ENCODE data around the gene FBXO28. TPM values are rescaled to one million over a fixed set of nuclear protein-coding genes. Genes with fewer than 3 reads are reported as not detected.

The FBXO28 gene
- total RNA-seq, 2 donors from 2014 or later = 20.7 to 41.9 TPM

DNA sequence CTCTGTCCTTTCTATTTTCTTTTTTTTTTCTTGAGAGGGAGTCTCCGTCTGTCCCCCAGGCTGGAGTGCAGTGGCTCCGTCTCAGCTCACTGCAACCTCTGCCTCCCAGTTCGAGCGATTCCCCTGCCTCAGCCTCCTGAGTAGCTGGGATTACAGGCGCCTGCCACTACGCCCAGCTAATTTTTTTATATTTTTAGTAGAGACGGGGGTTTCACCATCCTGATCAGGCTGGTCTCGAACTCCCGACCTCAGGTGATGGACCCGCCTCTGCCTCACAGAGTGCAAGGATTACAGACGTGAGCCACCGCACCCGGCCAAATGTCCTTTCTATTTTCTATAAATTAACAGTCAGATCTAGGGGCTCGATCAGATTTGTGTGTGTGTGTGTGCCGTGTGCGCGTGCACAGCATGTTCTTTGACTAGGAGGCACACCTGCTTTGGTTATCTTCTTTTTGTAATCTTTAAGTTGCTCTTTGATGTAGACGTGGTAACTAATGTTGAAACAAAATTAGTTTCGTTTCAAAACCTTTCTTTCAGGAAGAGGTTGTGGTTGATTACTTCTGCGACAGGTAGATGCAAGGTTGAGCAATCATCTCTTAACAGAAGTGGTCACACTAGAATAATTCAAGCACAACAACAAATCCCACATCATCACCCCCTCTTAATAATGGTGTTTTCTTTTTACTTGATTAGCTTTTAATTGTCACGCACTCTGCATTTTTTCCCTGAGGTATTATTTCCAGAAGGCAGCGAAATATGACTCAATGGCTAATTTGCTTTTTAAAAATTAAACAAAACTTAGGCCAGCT, 68.3 kb downstream of the FBXO28 start:
- no peak for ATAC-seq (ENCODE audit: insufficient number of reproducible peaks, low FRiP score, low read depth)
- no peaks in the 10 kb centered on the region for H3K9me3 ChIP-seq
- peak overlapping the region; percentile 99 for H3K4me3 ChIP-seq
- H3K4me1 ChIP-seq (ENCODE audit: control insufficient read depth in 1 of 2, low read depth in 2 of 2) = peaks cover 25 to 35% of the 10 kb centered on the region in 2 donors
- H3K27ac ChIP-seq = peak overlapping the region; percentile 96 to 99
- H3K36me3 ChIP-seq = no peaks in the 10 kb centered on the region
- TF ChIP-seq, protein P1, sequence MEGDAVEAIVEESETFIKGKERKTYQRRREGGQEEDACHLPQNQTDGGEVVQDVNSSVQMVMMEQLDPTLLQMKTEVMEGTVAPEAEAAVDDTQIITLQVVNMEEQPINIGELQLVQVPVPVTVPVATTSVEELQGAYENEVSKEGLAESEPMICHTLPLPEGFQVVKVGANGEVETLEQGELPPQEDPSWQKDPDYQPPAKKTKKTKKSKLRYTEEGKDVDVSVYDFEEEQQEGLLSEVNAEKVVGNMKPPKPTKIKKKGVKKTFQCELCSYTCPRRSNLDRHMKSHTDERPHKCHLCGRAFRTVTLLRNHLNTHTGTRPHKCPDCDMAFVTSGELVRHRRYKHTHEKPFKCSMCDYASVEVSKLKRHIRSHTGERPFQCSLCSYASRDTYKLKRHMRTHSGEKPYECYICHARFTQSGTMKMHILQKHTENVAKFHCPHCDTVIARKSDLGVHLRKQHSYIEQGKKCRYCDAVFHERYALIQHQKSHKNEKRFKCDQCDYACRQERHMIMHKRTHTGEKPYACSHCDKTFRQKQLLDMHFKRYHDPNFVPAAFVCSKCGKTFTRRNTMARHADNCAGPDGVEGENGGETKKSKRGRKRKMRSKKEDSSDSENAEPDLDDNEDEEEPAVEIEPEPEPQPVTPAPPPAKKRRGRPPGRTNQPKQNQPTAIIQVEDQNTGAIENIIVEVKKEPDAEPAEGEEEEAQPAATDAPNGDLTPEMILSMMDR (IDR thresholded peaks at IDR 0.05) = no peak
- DNase-seq (ENCODE audit: low spot score) = no peak
- no peaks in the 10 kb centered on the region for H3K27me3 ChIP-seq (replicated peaks; ENCODE audit: insufficient read depth)

DNA sequence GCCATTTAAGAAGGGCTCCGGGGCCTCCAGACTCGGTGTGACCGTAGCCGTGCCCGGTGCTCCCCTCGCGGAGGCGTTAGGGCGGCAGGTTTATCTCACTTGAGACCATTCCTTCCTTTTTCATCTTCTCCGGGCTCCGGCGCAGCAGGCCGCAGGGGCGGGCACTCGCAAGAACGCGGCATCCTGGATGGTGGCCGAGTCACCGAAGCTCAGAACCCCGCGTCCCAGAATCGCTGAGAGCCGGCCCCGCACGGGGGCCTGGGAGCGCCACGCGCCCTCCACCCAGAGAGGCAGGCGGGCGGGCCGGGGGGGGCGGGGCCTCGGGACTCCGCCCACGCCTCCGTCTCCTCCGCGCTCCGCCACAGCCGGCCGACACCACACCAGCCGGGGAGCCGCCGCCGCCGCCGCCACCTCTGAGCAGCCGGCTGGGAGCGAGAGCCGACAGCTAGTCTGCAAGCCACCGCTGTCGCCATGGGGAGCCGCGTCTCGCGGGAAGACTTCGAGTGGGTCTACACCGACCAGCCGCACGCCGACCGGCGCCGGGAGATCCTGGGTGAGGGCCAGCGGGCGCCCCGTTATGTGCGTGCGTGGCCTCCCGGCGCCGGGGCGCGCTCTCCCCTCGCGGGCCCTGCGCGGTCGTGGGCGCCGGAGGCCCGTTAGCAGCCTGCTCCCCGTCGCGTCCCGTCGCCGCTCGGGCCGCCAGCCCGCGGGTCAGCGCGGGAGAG, 69.1 kb downstream of the FBXO28 start, which contains the start of gene DEGS1:
Gene DEGS1 (plus strand): TSS at position 375 of the 725 bp plus-strand sequence. CDS start 97 bp downstream, at position 472.
- Histone ChIP-seq H3K27ac (peak within 1 kb of the TSS; percentile 96 to 99), H3K36me3 (no peaks in the 10 kb centered on the region), H3K4me3 (peak within 1 kb of the TSS; percentile 99), H3K4me1 (ENCODE audit: control insufficient read depth in 1 of 2, low read depth in 2 of 2) (peaks cover 25 to 35% of the 10 kb centered on the region in 2 donors), H3K27me3 (replicated peaks; ENCODE audit: insufficient read depth) (no peaks in the 10 kb centered on the region), H3K9me3 (no peaks in the 10 kb centered on the region)
- ATAC-seq (ENCODE audit: insufficient number of reproducible peaks, low FRiP score, low read depth) (peak; percentile 92), DNase-seq (ENCODE audit: low spot score) (peak; percentile 28)
- TF ChIP-seq, protein P1 (IDR thresholded peaks at IDR 0.05) = no peak

DNA sequence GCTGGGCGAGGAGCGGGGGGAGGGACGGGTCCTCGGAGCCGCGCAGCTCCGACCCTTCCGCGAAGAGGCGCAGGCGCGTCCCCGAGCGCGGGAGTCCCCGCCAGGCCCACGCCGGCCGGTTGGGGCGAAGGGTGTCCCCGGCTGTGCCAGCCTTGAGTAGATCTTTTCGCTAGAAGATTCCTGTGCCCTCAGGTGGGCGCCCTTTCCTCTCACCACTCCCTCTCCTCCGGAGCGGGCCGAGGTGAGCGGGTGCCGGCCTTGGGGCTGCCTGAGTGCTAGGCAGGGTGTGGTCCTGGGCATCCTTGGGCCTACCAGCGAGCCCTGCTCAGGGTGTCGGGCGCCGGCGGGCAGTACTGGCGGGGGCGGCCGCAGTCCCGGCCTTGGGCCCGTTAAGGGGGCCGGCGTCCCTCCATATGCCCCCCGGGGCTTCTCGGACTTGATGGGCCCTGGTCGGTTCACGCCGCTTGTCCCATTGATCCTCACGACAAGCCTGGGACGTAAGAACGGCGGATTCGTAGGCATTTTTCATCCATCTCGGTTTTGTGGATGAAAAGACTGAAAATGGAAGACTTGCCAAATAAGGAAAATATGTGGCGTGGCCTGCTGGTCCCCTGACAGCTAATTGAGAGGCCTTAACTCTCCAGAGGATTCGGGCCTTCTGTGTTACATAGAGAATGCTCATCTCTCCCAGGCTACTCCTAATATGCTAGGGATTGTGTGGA, 69.8 kb downstream of the FBXO28 start:
- peaks cover 25 to 35% of the 10 kb centered on the region in 2 donors for H3K4me1 ChIP-seq (ENCODE audit: control insufficient read depth in 1 of 2, low read depth in 2 of 2)
- ATAC-seq (ENCODE audit: insufficient number of reproducible peaks, low FRiP score, low read depth) (peak; percentile 51), DNase-seq (ENCODE audit: low spot score) (no peak)
- H3K27ac ChIP-seq = peak overlapping the region; percentile 96 to 99
- H3K36me3 ChIP-seq = no peaks in the 10 kb centered on the region
- TF ChIP-seq, protein P1 (IDR thresholded peaks at IDR 0.05) = no peak
- peak overlapping the region; percentile 99 for H3K4me3 ChIP-seq
- H3K27me3 ChIP-seq (replicated peaks; ENCODE audit: insufficient read depth) = no peaks in the 10 kb centered on the region
- H3K9me3 ChIP-seq = no peaks in the 10 kb centered on the region

DNA sequence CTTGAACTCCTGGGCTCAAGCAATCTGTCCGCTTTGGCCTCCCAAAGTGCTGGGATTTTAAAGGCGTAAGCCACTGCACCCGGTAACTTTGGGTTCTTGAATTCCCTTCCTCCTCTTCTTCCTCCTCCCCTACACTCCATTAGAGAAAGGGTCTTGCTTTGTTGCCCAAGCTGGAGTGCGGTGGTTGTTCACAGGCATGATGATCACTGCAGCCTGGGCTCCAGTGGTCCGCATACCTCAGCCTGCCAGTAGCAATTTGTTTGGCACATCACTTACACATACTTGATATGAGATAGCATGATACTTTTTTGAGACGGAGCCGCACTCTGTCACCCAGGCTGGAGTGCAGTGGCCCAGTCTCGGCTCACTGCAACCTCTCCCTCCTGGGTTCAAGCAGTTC, 71.3 kb downstream of the FBXO28 start:
- Histone ChIP-seq H3K4me3 (no peak overlapping the region), H3K4me1 (ENCODE audit: control insufficient read depth in 1 of 2, low read depth in 2 of 2) (peaks cover 25 to 35% of the 10 kb centered on the region in 2 donors), H3K36me3 (no peaks in the 10 kb centered on the region), H3K9me3 (no peaks in the 10 kb centered on the region), H3K27me3 (replicated peaks; ENCODE audit: insufficient read depth) (no peaks in the 10 kb centered on the region), H3K27ac (no peak overlapping the region)
- TF ChIP-seq, protein P1 (IDR thresholded peaks at IDR 0.05) = no peak
- DNase-seq (ENCODE audit: low spot score) = no peak
- no peak for ATAC-seq (ENCODE audit: insufficient number of reproducible peaks, low FRiP score, low read depth)

Data from thoracic aorta (tissue), 2 donors.